HCT116 (cell line): ENCODE results near the gene COL5A1. TPM values are rescaled to one million over a fixed set of nuclear protein-coding genes. Genes with fewer than 3 reads are reported as not detected.

Experiments used
- ATAC-seq: fragments of 200-7000 bp; cut with Tn5 transposase; 2 replicates; pipeline ENCODE4 v1.9.1; 2020; ENCODE audit warnings: mild to moderate bottlenecking, moderate library complexity
- BruUV-seq: library from RNA; stranded (reverse); fragments of 400-500 nt; replicated peaks from 2 replicates; lab custom pipeline; 2021; lab: Mats Ljungman, UMichigan
- CTCF ChIA-PET: fragments of 300-600 bp; sonication (Branson Sonifier 250); formaldehyde crosslinking; loops from one replicate; lab custom pipeline; 2021; ENCODE audit warnings: antibody characterized with exemption; lab: Charles Lee
- POLR2A ChIA-PET: fragments of 300-600, 350-600 bp; sonication (Branson Sonifier 250); formaldehyde crosslinking; loops from one replicate; lab custom pipeline; 2021; ENCODE audit warnings: antibody characterized with exemption; lab: Charles Lee
- RAD21 ChIA-PET, 2 experiments: fragments of 300-600 bp; sonication (Branson Sonifier 250); formaldehyde crosslinking; loops; one replicate each; lab custom pipeline; 2023; ENCODE audit warnings: low total read pairs in 2 of 2; ENCODE audit not compliant: uncharacterized antibody in 2 of 2, unreplicated experiment in 2 of 2, low non-redundant PET in 1 of 2; lab: Charles Lee
- DNase-seq: peaks from one replicate; pipeline ENCODE4 v3.0.0-alpha.2; 2010; ENCODE audit warnings: low read depth, low spot score
- H2AFZ ChIP-seq: fragments of 200-600 bp; shearing (Covaris generic), sonication (generic); 2 replicates; pipeline ENCODE4 v1.6.1; 2017; ENCODE audit warnings: low read depth, mixed run types, mixed read lengths, antibody characterized with exemption, low read length; ENCODE audit not compliant: poor library complexity, severe bottlenecking
- H3K27ac ChIP-seq: 2 replicates; pipeline ENCODE4 v1.5.1; 2012; ENCODE audit warnings: low read depth, low read length
- H3K27me3 ChIP-seq: fragments of 200-600 bp; sonication (generic); 2 replicates; pipeline ENCODE4 v1.6.1; 2016; ENCODE audit warnings: mixed run types, low read length, mixed read lengths; ENCODE audit not compliant: insufficient read depth
- H3K36me3 ChIP-seq, 2 experiments: fragments of 200-500 bp in 1 of 2; fragments of 200-600 bp in 1 of 2; sonication (Bioruptor generic) in 1 of 2; sonication (generic) in 1 of 2; 2 replicates each; pipeline versions ENCODE4 v1.5.1 to v1.6.1; 2014 to 2016; ENCODE audit warnings: low read length in 2 of 2, inconsistent platforms in 1 of 2, mixed read lengths in 1 of 2, mixed run types in 1 of 2; ENCODE audit not compliant: insufficient read depth in 2 of 2, control insufficient read depth in 1 of 2
- H3K4me1 ChIP-seq, 2 experiments: fragments of 200-600 bp in 1 of 2; sonication (generic) in 1 of 2; 2 replicates each; pipeline versions ENCODE4 v1.5.1 to v1.6.1; 2012 to 2017; ENCODE audit warnings: low read length in 2 of 2, inconsistent platforms in 1 of 2, mild to moderate bottlenecking in 1 of 2, mixed read lengths in 1 of 2, mixed run types in 1 of 2, moderate library complexity in 1 of 2; ENCODE audit not compliant: insufficient read depth in 2 of 2, control insufficient read depth in 1 of 2
- H3K4me2 ChIP-seq: fragments of 200-600 bp; sonication (generic); 2 replicates; pipeline ENCODE4 v1.6.1; 2017; ENCODE audit warnings: mixed run types, low read length, mixed read lengths
- H3K4me3 ChIP-seq, 2 experiments: fragments of 200-600 bp in 1 of 2; sonication (generic) in 1 of 2; replicated peaks in 1 of 2; 2 replicates each; pipeline ENCODE4 v1.5.1; 2011 to 2016; ENCODE audit warnings: low read length in 2 of 2, control low read depth in 1 of 2, low read depth in 1 of 2, mild to moderate bottlenecking in 1 of 2, mixed read lengths in 1 of 2, mixed run types in 1 of 2
- H3K79me2 ChIP-seq: fragments of 200-600 bp; sonication (generic); 2 replicates; pipeline ENCODE4 v1.6.1; 2017; ENCODE audit warnings: mild to moderate bottlenecking, mixed run types, low read length, moderate library complexity, mixed read lengths; ENCODE audit not compliant: insufficient read depth
- H3K9ac ChIP-seq: fragments of 200-600 bp; sonication (generic); 2 replicates; pipeline ENCODE4 v1.6.1; 2016; ENCODE audit warnings: low read length, mixed read lengths
- H3K9me2 ChIP-seq: fragments of 200-600 bp; sonication (generic), shearing (Covaris generic); 2 replicates; pipeline ENCODE4 v1.6.1; 2017; ENCODE audit warnings: mixed run types, mild to moderate bottlenecking, moderate library complexity; ENCODE audit not compliant: insufficient read depth
- H3K9me3 ChIP-seq, 2 experiments: fragments of 200-500 bp in 1 of 2; fragments of 200-600 bp in 1 of 2; sonication (Bioruptor generic) in 1 of 2; sonication (generic) in 1 of 2; 2 replicates each; pipeline ENCODE4 v1.6.1; 2014 to 2017; ENCODE audit warnings: low read length in 2 of 2, mixed read lengths in 2 of 2, inconsistent platforms in 1 of 2, low read depth in 1 of 2, mild to moderate bottlenecking in 1 of 2, mixed run types in 1 of 2, moderate library complexity in 1 of 2; ENCODE audit not compliant: control insufficient read depth in 1 of 2, insufficient read depth in 1 of 2
- H4K20me1 ChIP-seq: fragments of 200-600 bp; sonication (generic), shearing (Covaris generic); 2 replicates; pipeline ENCODE4 v1.6.1; 2017; ENCODE audit warnings: mixed run types, mild to moderate bottlenecking, moderate library complexity; ENCODE audit not compliant: insufficient read depth
- CBX3 ChIP-seq: IDR thresholded peaks from 2 replicates; pipeline ENCODE4 v1.6.1; 2012; ENCODE audit warnings: low read depth
- ELF1 ChIP-seq: IDR thresholded peaks from 2 replicates; pipeline ENCODE4 v1.6.1; 2012; ENCODE audit warnings: low read depth, borderline replicate concordance
- POLR2A ChIP-seq: IDR thresholded peaks from 2 replicates; pipeline ENCODE4 v1.7.0; 2011; ENCODE audit warnings: borderline replicate concordance; ENCODE audit not compliant: insufficient read depth, insufficient read length; ENCODE audit errors: extremely low read depth
- REST ChIP-seq: IDR thresholded peaks from 2 replicates; pipeline ENCODE4 v1.6.1; 2012; ENCODE audit warnings: low read depth
- SIN3A ChIP-seq: IDR thresholded peaks from 2 replicates; pipeline ENCODE4 v1.6.1; 2012; ENCODE audit warnings: low read depth
- YY1 ChIP-seq: IDR thresholded peaks from 2 replicates; pipeline ENCODE4 v1.6.1; 2011; ENCODE audit warnings: low read length, low read depth, moderate library complexity, mild to moderate bottlenecking; ENCODE audit not compliant: insufficient replicate concordance; ENCODE audit errors: extremely low read depth
- ZBTB33 ChIP-seq: IDR thresholded peaks from 2 replicates; pipeline ENCODE4 v1.6.1; 2011; ENCODE audit warnings: mild to moderate bottlenecking, low read length, moderate library complexity; ENCODE audit not compliant: insufficient replicate concordance; ENCODE audit errors: extremely low read depth
- intact Hi-C: fragments of 100-400 bp; cut with micrococcal nuclease; formaldehyde crosslinking; loops from 2 replicates; pipeline ENCODE4 v1.10.0; 2022
- total RNA-seq: library from RNA; stranded (reverse); gene quantifications from one replicate; pipeline ENCODE4 v1.2.1, GENCODE V29; 2021; ENCODE audit not compliant: unreplicated experiment

Gene COL5A1
- total RNA-seq, 1 experiment from 2014 or later: 0.30 TPM

- intact Hi-C loops: no loop called here
- Histone ChIP-seq H3K79me2 (no peaks in the 10 kb centered on the region), H3K9me3 (peaks cover 0 to 3% of the 10 kb centered on the region in 2 experiments; a peak in 1 of 4 replicates), H3K9ac (no peak overlapping the region), H3K4me2 (no peak overlapping the region), H3K27me3 (peaks cover 29% of the 10 kb centered on the region), H3K27ac (no peak overlapping the region), H3K4me1 (no peaks in the 10 kb centered on the region), H2AFZ (no peak overlapping the region), H3K9me2 (no peaks in the 10 kb centered on the region), H4K20me1 (no peaks in the 10 kb centered on the region), H3K4me3 (no peak overlapping the region), H3K36me3 (no peaks in the 10 kb centered on the region)
- no peak for ATAC-seq
- no peak for DNase-seq
- TF ChIP-seq SIN3A: no peak
- TF ChIP-seq ELF1: no peak
- no peak for TF ChIP-seq CBX3
- no peak for TF ChIP-seq REST
- TF ChIP-seq ZBTB33: no peak
- TF ChIP-seq YY1: no peak
- TF ChIP-seq POLR2A: no peak
- ChIA-PET RAD21 (no interaction called here), CTCF (no interaction called here), POLR2A (no interaction called here)
- no TSS peak for BruUV-seq
Observed at GRCh38 chr9:134850611-134851010, 209.0 kb downstream of the COL5A1 start.
